Amniotic epithelial cell (primary cell): ENCODE measurements around the gene SLC35F3.
"Not testable (repeated sequence)": the region's sequence is repeated elsewhere in the genome, so short reads cannot be mapped to it uniquely, and the experiment has no call there.

Experiments used
- DNase-seq: peaks from one replicate; pipeline ENCODE4 v3.0.0-alpha.2; 2010; ENCODE audit warnings: low read depth

Gene SLC35F3

GRCh38 chr1:234148350-234148749 is 243.9 kb downstream of the SLC35F3 start:
- no peak for DNase-seq

GRCh38 chr1:234148816-234149215 is 244.3 kb downstream of the SLC35F3 start:
- DNase-seq, result no peak

GRCh38 chr1:234149217-234149616 is 244.7 kb downstream of the SLC35F3 start:
- DNase-seq, result peak; percentile 16

- no peak for DNase-seq
These were observed 246.4 kb downstream of the SLC35F3 start for GRCh38 chr1:234150892-234151291.

- DNase-seq, result not testable (repeated sequence)
These were observed 247.9 kb downstream of the SLC35F3 start for GRCh38 chr1:234152344-234152743.

GRCh38 chr1:234154320-234155251 is 250.1 kb downstream of the SLC35F3 start:
- peak; percentile 75 for DNase-seq

GRCh38 chr1:234162661-234163060 is 258.2 kb downstream of the SLC35F3 start:
- no peak for DNase-seq

- no peak for DNase-seq
These were observed 258.9 kb downstream of the SLC35F3 start for GRCh38 chr1:234163267-234163919.

GRCh38 chr1:234164098-234164709 is 259.7 kb downstream of the SLC35F3 start:
- no peak for DNase-seq

- no peak for DNase-seq
These were observed 263.7 kb downstream of the SLC35F3 start for GRCh38 chr1:234168061-234168724.

- DNase-seq, result no peak
These were observed 264.8 kb downstream of the SLC35F3 start for GRCh38 chr1:234169161-234169849.

GRCh38 chr1:234170067-234170466 is 265.6 kb downstream of the SLC35F3 start:
- no peak for DNase-seq

GRCh38 chr1:234170622-234171021 is 266.1 kb downstream of the SLC35F3 start:
- no peak for DNase-seq

- no peak for DNase-seq
These were observed 269.5 kb downstream of the SLC35F3 start for GRCh38 chr1:234173968-234174367.

- no peak for DNase-seq
These were observed 270.9 kb downstream of the SLC35F3 start for GRCh38 chr1:234175363-234175762.

GRCh38 chr1:234176000-234176399 is 271.5 kb downstream of the SLC35F3 start:
- DNase-seq, result no peak

- not testable (repeated sequence) for DNase-seq
These were observed 272.4 kb downstream of the SLC35F3 start for GRCh38 chr1:234176847-234177246.

GRCh38 chr1:234185438-234185837 is 281.0 kb downstream of the SLC35F3 start:
- DNase-seq, result no peak

GRCh38 chr1:234186037-234186688 is 281.7 kb downstream of the SLC35F3 start:
- peak; percentile 87 for DNase-seq

- no peak for DNase-seq
These were observed 283.9 kb downstream of the SLC35F3 start for GRCh38 chr1:234188454-234188792.

GRCh38 chr1:234197839-234198238 is 293.4 kb downstream of the SLC35F3 start:
- no peak for DNase-seq
